UCSD-AML1 (cell line): ENCODE data around the gene GALNTL6.

Source experiments
- DNase-seq: peaks from one replicate; lab custom pipeline; 2025; ENCODE audit not compliant: unreplicated experiment; lab: John Stamatoyannopoulos, UW

Gene GALNTL6

GRCh38 chr4:172651961-172652360, 838.8 kb downstream of the GALNTL6 start:
- DNase-seq: no peak

- DNase-seq: no peak
These were observed 839.2 kb downstream of the GALNTL6 start for GRCh38 chr4:172652369-172652768.

DNA sequence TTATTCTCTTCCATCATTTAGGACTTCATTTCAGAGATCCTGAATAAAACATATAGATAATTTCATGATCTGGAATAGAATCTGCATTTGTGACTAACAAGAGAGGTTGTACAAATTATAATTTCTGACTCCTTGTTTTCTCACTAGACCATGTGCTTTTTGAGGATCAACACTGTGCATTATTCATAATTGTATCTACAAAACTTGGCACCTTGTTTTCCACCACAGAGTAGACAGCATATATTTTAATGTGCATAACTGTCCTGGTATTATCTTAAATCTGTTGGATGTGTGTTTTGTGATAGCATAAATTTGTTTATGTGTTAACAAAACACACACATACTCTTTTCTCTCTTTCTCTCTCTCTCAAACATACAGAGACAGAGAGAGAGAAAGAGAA, 840.5 kb downstream of the GALNTL6 start:
- DNase-seq: no peak

GRCh38 chr4:172654457-172654856, 841.3 kb downstream of the GALNTL6 start:
- no peak for DNase-seq

- no peak for DNase-seq
These were observed 842.9 kb downstream of the GALNTL6 start for GRCh38 chr4:172656055-172656454.

- no peak for DNase-seq
These were observed 843.9 kb downstream of the GALNTL6 start for GRCh38 chr4:172657081-172657480.

DNA sequence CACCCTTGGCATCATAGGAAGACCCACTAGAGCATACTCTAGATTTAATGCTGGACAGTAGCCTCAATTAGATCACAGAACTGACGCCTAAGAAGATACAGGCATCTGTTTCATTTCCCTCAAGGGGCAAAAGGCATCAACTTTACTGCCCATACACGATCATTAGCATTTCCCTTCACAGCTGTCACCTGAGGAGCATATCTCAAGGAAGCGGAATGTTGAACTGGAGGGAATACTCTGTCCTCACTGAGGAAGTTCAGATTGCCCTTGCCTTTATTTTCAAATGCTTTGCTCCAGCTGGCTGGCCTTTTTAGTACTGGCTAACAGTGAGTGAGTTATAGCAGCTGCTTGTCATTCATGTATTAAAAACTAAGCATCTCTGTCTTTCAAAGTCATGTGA, 847.0 kb downstream of the GALNTL6 start:
- no peak for DNase-seq

- DNase-seq: no peak
These were observed 848.9 kb downstream of the GALNTL6 start for GRCh38 chr4:172662113-172662512.

GRCh38 chr4:172666711-172667368, 853.6 kb downstream of the GALNTL6 start:
- DNase-seq: no peak

DNA sequence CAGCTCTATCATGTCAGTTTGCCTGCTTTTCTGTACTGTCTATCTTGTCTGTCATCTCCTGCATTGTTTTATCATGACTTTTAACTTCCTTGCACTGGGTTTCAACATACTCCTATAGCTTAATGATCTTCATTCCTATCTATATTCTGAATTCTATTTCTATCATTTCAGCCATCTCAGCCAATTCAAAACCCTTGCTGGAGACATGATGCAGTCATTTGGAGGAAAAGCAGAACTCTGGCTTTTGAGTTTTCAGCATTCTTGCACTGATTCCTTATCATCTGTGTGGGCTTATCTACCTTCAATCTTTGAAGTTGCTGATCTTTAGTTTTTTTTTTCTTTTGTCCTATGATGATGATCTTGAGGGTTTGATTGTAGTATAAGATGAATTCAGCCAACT, 861.6 kb downstream of the GALNTL6 start:
- no peak for DNase-seq

GRCh38 chr4:172675232-172675631, 862.0 kb downstream of the GALNTL6 start:
- DNase-seq: no peak

DNA sequence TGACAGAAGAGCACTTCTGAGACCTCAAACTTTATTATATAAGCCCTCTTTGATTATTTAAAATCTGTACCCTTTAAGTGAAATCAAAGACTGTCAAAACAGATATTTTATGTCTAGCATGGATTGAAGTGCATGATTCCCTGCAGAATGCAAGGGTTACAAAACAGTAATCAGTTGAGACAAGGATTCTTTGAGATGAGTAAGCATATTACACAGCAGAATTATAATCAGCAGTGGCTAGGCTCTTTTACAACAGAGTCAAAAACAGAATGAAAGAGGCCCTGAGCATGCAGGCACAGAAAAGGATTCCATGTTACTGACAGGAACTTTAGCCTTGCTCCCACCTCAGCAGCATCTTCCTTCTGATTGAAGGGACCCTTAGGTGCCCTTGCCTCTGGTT, 867.5 kb downstream of the GALNTL6 start:
- DNase-seq: no peak

DNA sequence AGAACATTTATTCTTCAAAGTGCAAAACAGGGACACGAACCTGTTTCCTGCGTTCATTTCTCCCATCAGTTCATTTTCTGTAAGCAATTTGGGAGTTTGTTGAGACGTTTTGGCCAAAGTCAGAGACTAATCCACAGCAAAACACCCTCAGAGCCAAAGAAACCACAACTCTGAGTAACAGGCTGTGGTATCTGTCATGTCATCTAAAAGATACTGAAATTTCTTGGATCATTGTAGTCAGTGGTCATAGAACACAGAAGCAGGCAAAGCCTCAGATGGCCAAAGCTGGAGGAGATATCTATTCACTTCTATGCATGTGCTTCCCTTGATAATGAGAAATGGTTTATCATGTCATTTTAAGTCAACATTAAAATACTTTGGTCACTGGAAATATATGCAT, 869.8 kb downstream of the GALNTL6 start:
- DNase-seq: no peak

- DNase-seq: no peak
These were observed 872.8 kb downstream of the GALNTL6 start for GRCh38 chr4:172686021-172686420.

DNA sequence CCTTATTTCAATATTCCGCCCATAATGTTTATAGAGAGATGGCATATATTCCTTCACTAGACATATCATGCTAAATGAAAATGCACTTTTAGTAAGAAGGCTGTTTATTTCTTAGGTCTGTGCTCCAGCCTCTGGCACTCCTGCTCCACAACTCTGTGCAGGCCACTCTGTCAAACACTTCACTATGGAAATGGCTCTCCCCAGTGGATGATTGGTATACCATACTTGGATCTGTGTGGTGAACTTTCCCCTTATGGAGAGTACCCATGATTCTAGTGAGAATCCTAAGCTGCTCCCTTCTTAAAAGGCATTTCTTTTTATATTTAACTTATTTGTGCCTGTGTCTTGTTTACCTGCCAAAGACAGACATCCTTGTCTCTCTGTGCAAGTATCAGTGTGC, 875.3 kb downstream of the GALNTL6 start:
- no peak for DNase-seq

DNA sequence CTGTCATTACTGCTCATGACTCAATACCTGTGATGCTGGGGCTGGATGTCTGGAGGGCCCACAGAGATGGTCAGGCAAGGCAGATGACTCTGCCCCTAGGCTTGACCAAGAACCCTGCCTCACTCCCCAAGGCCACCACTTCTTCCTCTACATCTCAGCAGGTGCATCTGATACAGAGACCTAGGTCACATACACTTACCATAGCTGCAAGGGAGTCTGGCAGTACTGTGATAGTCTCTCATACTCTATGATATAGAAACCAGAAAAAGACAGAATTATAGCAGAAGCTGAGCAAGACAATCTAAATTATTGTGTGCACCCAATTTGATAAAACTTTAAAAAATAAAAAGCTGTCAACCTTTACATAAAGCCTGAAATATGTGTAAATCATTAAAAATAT, 878.3 kb downstream of the GALNTL6 start:
- DNase-seq: no peak

GRCh38 chr4:172692701-172693100, 879.5 kb downstream of the GALNTL6 start:
- no peak for DNase-seq

GRCh38 chr4:172698256-172698655, 885.1 kb downstream of the GALNTL6 start:
- no peak for DNase-seq

GRCh38 chr4:172705565-172705964, 892.4 kb downstream of the GALNTL6 start:
- DNase-seq: no peak

DNA sequence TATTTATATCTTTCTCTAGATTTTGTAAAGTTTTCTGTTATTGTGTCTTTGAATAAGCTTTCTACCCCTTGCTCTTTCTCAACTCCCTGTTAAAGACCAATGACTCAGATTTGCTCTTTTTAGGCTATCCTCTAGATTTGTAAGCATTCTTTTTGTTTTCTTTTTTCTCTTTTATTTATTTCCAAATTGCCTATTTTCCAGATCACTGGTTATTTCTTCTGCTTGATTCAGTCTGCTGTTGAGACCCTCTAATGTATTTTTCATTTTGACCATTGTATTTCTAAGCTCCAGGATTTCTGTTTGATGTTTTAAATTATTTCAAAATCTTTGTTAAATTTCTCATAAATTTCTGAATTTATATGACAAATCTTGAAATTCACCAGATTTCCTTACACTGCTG, 892.8 kb downstream of the GALNTL6 start:
- no peak for DNase-seq

GRCh38 chr4:172707622-172708021, 894.4 kb downstream of the GALNTL6 start:
- DNase-seq: no peak

DNA sequence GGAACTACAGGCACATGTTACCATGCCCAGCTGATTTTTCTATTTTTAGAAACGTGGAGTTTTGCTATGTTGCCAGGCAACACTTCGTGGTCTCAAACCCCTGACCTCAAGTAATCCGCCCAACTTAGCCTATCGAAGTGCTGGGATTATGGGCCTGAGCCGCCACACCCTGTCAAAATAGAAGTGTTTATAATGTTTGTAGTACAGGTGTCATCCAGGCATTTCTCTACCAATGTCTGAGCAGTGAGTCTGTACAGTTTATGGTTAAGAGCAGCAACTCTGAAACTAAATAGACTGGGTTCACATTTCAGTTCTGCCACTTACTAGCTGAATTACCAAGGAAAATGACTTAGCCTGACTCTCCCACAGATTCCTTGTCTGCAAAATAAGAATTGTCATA, 895.0 kb downstream of the GALNTL6 start:
- DNase-seq: no peak

- no peak for DNase-seq
These were observed 896.2 kb downstream of the GALNTL6 start for GRCh38 chr4:172709376-172709775.
